ENCODE data around the gene DAGLB.
"Not testable (repeated sequence)": the region's sequence is repeated elsewhere in the genome, so short reads cannot be mapped to it uniquely, and the experiment has no call there.

DAGLB gene

GRCh38 chr7:6395898-6396595, 51.7 kb downstream of the DAGLB start:
- DNase-seq = peak in 1 of 2 donors; percentile 31

- no peak for DNase-seq
Observed at GRCh38 chr7:6394114-6394513, 53.6 kb downstream of the DAGLB start.

- DNase-seq = no peak
Observed at GRCh38 chr7:6393667-6394056, 54.1 kb downstream of the DAGLB start.

GRCh38 chr7:6392712-6393666, 54.8 kb downstream of the DAGLB start:
- DNase-seq = peak in 1 of 2 donors; percentile 68

- no peak for DNase-seq
Observed at GRCh38 chr7:6389728-6390127, 58.0 kb downstream of the DAGLB start.

GRCh38 chr7:6387734-6388294, 59.9 kb downstream of the DAGLB start:
- DNase-seq = no peak

GRCh38 chr7:6386779-6387178, 61.0 kb downstream of the DAGLB start:
- no peak for DNase-seq

GRCh38 chr7:6385909-6386560, 61.7 kb downstream of the DAGLB start:
- no peak for DNase-seq

- DNase-seq = no peak
Observed at GRCh38 chr7:6385110-6385781, 62.5 kb downstream of the DAGLB start.

- no peak for DNase-seq
Observed at GRCh38 chr7:6384327-6384726, 63.4 kb downstream of the DAGLB start.

GRCh38 chr7:6382817-6383216, 64.9 kb downstream of the DAGLB start:
- no peak for DNase-seq

GRCh38 chr7:6381846-6382245, 65.9 kb downstream of the DAGLB start:
- not testable (repeated sequence) for DNase-seq

GRCh38 chr7:6380310-6381095, 67.3 kb downstream of the DAGLB start:
- no peak for DNase-seq

GRCh38 chr7:6379886-6380285, 67.9 kb downstream of the DAGLB start:
- DNase-seq = no peak

GRCh38 chr7:6378556-6378955, 69.2 kb downstream of the DAGLB start:
- DNase-seq = not testable (repeated sequence)

GRCh38 chr7:6376820-6377219, 70.9 kb downstream of the DAGLB start:
- no peak for DNase-seq

GRCh38 chr7:6375348-6376101, 72.2 kb downstream of the DAGLB start:
- peak in 1 of 2 donors; percentile 25 for DNase-seq

- DNase-seq = no peak
Observed at GRCh38 chr7:6367701-6368211, 80.0 kb downstream of the DAGLB start.

- DNase-seq = no peak
Observed at GRCh38 chr7:6365451-6365850, 82.3 kb downstream of the DAGLB start.

- DNase-seq = no peak
Observed at GRCh38 chr7:6360841-6361240, 86.9 kb downstream of the DAGLB start.

- DNase-seq = no peak
Observed at GRCh38 chr7:6359734-6360133, 88.0 kb downstream of the DAGLB start.
